GM12872 (cell line): ENCODE results near the gene POLR2H.

ENCODE experiments used
- TF ChIP-seq, protein P1 (sequence below): IDR thresholded peaks from 3 replicates; pipeline ENCODE4 v1.5.1; 2011; ENCODE audit warnings: low read depth, mild to moderate bottlenecking, low read length, moderate library complexity; ENCODE audit not compliant: insufficient read depth

Gene POLR2H

DNA sequence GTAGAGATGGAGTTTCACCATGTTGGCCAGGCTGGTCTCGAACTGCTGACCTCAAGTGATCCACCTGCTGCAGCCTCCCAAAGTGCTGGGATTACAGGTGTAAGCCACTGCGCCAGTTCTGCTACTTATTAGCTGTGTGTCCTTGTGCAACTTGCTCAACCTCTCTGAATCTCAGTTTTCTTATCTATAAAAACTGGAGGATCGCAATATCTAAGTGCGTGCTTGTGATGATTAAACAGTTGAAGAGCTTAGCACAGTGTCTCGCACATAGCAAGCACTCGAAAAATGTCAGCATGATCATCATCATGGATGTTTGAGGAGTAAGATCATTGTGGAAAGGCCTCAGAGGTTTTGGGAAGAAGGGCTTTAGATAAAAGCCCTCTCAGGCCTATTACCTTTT lies 10.9 kb upstream of the POLR2H start:
- TF ChIP-seq, protein P1, sequence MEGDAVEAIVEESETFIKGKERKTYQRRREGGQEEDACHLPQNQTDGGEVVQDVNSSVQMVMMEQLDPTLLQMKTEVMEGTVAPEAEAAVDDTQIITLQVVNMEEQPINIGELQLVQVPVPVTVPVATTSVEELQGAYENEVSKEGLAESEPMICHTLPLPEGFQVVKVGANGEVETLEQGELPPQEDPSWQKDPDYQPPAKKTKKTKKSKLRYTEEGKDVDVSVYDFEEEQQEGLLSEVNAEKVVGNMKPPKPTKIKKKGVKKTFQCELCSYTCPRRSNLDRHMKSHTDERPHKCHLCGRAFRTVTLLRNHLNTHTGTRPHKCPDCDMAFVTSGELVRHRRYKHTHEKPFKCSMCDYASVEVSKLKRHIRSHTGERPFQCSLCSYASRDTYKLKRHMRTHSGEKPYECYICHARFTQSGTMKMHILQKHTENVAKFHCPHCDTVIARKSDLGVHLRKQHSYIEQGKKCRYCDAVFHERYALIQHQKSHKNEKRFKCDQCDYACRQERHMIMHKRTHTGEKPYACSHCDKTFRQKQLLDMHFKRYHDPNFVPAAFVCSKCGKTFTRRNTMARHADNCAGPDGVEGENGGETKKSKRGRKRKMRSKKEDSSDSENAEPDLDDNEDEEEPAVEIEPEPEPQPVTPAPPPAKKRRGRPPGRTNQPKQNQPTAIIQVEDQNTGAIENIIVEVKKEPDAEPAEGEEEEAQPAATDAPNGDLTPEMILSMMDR: no peak

DNA sequence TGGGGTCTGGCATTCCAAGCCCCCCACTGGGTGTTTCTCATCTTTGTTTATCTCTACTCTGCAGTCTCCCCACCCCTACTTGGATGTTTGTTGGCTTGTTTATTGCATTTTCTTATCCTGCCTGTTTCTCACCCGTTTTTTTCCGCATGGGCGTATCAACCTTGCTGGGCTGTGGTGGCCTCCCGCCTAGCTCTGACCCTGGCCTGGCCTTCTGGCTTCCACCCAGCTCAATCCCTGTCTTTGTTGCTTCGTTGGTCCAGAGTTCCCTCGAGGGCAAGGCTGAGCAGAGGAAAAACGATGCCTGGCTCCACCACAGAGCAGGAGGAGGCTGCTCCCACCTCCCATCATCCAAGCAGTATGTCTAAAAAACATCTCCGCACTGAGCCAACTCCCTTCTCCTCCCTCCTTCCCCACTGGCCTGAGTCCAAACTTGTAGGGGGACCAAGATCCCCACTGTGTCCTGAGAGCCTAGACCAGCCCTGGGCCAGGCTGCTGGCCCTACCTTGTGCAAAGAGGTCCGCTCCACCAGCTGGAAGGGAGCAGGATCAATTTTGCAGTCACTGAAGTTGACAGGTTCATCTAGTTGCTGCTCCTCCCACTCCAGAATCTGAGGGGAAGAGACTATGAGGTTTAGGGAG lies 9.9 kb upstream of the POLR2H start:
- TF ChIP-seq, protein P1: no peak

DNA sequence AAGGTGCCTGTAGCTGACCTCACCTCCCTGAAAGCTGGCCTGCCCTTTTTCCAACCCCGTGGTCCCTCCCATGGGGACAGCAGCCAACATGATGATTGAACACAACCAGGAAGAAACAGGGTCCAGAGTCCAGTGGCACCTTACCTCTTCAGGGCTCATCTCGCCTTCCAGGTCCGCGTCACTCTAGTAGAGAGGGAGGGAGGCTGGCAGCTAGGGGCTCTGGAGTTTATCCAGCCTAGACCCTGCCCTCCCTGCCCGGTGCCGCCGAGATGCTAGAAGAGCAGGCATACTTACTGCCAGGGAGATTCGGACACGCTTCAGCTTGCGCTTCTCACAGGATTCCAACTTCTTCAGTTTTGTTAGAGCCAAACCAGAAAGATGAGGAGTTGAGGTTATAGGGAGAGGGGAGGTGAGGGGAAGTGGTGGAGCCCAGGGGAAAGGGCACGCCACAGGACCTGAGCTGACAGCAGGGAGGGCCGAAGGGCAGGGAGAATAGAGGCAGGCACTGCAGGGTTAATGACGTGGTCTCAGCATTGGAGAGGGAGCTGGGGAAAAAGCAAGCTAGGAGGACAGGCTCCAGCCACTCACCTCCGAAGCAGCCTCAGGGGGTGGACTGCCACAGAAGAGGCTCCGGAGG lies 9.2 kb upstream of the POLR2H start:
- TF ChIP-seq, protein P1: no peak

DNA sequence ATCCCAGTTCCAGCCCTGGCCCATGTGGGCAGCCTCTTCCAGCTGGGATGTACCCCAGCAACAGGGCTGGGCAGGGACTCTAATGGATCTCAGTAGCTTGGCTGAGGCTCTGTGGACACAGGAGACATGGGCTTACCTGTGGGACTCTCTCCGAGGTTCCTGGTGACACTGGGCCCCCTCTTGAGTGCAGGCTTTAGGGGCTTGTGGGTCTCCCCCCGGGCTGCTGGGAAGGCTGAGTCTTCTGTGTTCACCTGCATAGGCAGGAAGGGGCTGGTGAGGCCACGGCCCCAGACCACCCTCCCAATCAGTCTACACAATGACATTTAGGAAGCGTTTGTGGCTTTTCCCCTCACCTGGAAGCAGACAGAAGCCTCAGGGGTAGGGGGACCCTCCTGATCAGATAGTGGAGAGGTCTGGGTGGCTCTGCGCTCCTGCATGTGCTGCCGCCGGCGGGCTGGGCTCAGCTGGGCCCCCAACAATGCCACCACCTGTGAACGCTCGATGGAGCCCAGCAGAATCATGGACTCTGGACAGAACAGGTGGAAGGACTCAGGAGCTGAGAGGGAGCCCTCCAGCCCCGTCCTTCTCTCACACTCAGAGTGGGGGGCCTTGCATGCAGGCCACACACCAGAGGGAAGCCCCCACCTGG lies 8.5 kb upstream of the POLR2H start:
- TF ChIP-seq, protein P1: no peak

DNA sequence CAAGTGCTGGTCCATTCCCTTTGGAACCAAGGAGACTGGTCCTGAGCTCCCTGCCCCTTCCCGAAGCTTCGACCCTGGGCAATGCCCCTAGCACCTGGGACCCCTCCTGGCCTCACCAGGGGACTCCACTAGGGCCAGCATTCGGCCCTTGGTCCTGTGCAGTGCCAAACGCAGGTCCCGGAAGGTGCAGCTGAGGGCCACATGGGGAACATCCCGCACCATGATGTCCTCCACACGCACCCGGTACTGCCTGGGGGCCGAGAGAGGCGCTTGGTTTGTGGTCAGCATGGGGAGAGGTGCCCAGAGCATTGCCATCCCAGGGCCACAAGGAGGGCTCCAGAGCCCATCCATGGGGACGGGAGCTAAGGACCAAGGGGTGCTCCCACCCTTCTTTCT lies 8.0 kb upstream of the POLR2H start:
- TF ChIP-seq, protein P1: no peak

DNA sequence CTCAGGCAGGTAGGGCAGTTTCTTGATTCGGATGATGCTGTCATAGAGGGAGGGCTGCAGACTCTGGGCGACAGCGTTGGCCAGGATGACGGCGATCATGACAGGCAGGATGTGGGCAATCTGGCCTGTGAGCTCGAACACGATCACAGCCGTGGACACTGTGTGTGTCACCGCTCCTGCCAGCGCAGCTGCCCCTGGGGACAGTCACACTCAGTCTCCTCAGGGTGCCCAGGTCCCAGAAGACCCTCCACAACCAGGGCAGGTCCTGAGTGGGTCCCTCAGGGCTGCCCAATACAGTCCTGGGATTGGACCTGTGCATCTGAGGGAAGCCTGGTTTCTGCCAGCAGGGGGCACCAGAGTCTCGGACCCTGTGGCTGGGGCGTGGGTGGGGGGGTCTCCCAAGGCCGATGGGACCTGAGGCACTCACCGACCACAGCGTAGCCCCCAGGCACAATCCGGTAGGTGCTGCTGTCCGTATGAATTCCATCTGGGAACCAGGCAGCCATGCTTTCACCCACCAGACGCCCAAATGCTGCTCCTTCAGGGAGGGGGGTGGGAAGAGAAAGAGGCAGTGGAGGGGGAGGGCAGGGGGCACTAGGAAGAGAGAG lies 7.3 kb upstream of the POLR2H start:
- TF ChIP-seq, protein P1: peak; percentile 88

DNA sequence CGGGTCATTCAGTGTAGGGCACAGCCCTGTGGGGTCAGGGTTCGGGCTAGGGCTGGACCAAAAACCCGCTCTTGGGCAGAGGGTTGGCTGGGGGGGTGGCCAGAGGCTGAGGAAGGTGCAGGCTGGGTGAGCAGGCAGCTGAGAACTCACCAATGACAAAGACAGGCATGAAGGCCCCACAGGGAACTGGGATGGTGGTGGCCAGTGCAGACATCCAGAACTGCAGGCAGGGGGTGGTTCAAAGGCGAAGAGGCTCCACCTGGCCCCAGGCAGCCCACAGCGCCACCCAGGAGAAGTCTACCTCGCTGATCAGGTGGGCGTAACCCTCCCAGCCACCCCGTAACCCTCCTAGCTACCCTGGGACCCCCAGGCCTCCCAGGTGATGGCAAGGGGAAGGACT lies 6.8 kb upstream of the POLR2H start:
- TF ChIP-seq, protein P1: no peak
